Thyroid gland (tissue), 4 donors: ENCODE measurements around the gene NEDD4L.

Experiments used
- POLR2A ChIP-seq, 2 donors: fragments of 450-650 bp; IDR thresholded peaks; one replicate each; pipeline ENCODE4 v1.6.1; 2017; ENCODE audit warnings: antibody characterized with exemption in 2 of 2, mild to moderate bottlenecking in 2 of 2, moderate library complexity in 1 of 2
- TF ChIP-seq, protein P1 (sequence below), 6 experiments: fragments of 200-600 bp in 3 of 6; fragments of 450-650 bp in 3 of 6; sonication (generic) in 3 of 6; IDR thresholded peaks; one replicate each; pipeline ENCODE4 v1.5.1; 2016 to 2019; ENCODE audit warnings: antibody characterized with exemption in 6 of 6, mild to moderate bottlenecking in 2 of 6, inconsistent platforms in 1 of 6, moderate library complexity in 1 of 6

DNA sequence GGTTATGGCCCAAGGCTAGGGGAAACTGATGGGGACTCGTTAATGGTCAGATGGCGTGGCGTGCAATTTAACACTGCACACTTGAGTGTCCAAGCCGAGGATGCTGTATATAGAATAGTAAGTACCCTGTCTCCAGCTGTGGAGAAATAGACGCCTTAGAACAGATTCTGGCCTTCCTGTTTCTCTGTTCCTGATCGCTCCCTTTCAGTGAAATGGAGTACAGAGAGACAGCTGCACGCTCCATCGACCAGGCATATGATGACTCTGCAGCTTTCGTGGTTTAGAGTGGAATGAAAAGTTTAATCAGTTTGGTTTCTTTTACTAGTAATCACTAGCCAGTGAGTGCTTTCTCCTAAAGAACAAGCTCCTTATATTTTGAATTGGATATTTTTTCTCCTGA lies 213.4 kb downstream of the NEDD4L start:
- TF ChIP-seq, protein P1, sequence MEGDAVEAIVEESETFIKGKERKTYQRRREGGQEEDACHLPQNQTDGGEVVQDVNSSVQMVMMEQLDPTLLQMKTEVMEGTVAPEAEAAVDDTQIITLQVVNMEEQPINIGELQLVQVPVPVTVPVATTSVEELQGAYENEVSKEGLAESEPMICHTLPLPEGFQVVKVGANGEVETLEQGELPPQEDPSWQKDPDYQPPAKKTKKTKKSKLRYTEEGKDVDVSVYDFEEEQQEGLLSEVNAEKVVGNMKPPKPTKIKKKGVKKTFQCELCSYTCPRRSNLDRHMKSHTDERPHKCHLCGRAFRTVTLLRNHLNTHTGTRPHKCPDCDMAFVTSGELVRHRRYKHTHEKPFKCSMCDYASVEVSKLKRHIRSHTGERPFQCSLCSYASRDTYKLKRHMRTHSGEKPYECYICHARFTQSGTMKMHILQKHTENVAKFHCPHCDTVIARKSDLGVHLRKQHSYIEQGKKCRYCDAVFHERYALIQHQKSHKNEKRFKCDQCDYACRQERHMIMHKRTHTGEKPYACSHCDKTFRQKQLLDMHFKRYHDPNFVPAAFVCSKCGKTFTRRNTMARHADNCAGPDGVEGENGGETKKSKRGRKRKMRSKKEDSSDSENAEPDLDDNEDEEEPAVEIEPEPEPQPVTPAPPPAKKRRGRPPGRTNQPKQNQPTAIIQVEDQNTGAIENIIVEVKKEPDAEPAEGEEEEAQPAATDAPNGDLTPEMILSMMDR (IDR thresholded peaks at IDR 0.05): no peak
- no peak for TF ChIP-seq POLR2A (IDR thresholded peaks at IDR 0.05)
